Liver (tissue), 9 donors: ENCODE data around the gene PAX5. TPM values are rescaled to one million over a fixed set of nuclear protein-coding genes. Genes with fewer than 3 reads are reported as not detected.

Experiments
- DNase-seq: peaks from one replicate; pipeline ENCODE4 v3.0.0-alpha.2; 2017; ENCODE audit warnings: low spot score
- H3K27ac ChIP-seq, 2 donors: one replicate each; pipeline ENCODE4 v1.7.0; 2013; ENCODE audit warnings: inconsistent platforms in 2 of 2, low read length in 2 of 2, control low read depth in 1 of 2, low read depth in 1 of 2, mild to moderate bottlenecking in 1 of 2
- H3K27me3 ChIP-seq, 4 donors: one replicate each; pipeline versions ENCODE4 v1.6.1 to v1.7.0; 2013; ENCODE audit warnings: low read length in 3 of 4, inconsistent platforms in 1 of 4, mild to moderate bottlenecking in 1 of 4, moderate library complexity in 1 of 4; ENCODE audit not compliant: control insufficient read depth in 4 of 4, insufficient read depth in 4 of 4
- H3K36me3 ChIP-seq, 4 donors: one replicate each; pipeline versions ENCODE4 v1.6.1 to v1.7.0; 2013; ENCODE audit warnings: low read length in 3 of 4, mild to moderate bottlenecking in 3 of 4, low read depth in 1 of 4, moderate library complexity in 1 of 4; ENCODE audit not compliant: control insufficient read depth in 4 of 4, insufficient read depth in 3 of 4
- H3K4me1 ChIP-seq, 4 donors: one replicate each; pipeline versions ENCODE4 v1.6.1 to v1.7.0; 2013; ENCODE audit warnings: low read length in 3 of 4, mild to moderate bottlenecking in 3 of 4, moderate library complexity in 1 of 4; ENCODE audit not compliant: control insufficient read depth in 4 of 4, insufficient read depth in 4 of 4
- H3K4me3 ChIP-seq, 3 donors: one replicate each; pipeline versions ENCODE4 v1.6.1 to v1.7.0; 2013; ENCODE audit warnings: low read length in 3 of 3, control low read depth in 1 of 3, low read depth in 1 of 3, mild to moderate bottlenecking in 1 of 3
- H3K9ac ChIP-seq, 2 donors: one replicate each; pipeline ENCODE4 v1.7.0; 2013; ENCODE audit warnings: low read length in 2 of 2, mild to moderate bottlenecking in 2 of 2, moderate library complexity in 2 of 2, control low read depth in 1 of 2, low read depth in 1 of 2
- H3K9me3 ChIP-seq, 4 donors: one replicate each; pipeline versions ENCODE4 v1.6.1 to v1.7.0; 2013; ENCODE audit warnings: low read length in 3 of 4; ENCODE audit not compliant: control insufficient read depth in 4 of 4
- CTCF ChIP-seq: fragments of 150-350 bp; IDR thresholded peaks from 2 replicates; pipeline ENCODE4 v1.5.1; 2017; ENCODE audit warnings: improper control_type of control experiment, low read depth, low read length; ENCODE audit not compliant: missing input control
- EGR1 ChIP-seq, 2 donors: IDR thresholded peaks; 2 replicates each; pipeline ENCODE4 v1.6.1; 2016 to 2018; ENCODE audit warnings: antibody characterized with exemption in 2 of 2, low read depth in 2 of 2
- FOXA1 ChIP-seq: IDR thresholded peaks from 2 replicates; pipeline ENCODE4 v1.6.1; 2016; ENCODE audit warnings: antibody characterized with exemption
- HNF4A ChIP-seq, 2 donors: conservative IDR thresholded peaks; 2 replicates each; pipeline ENCODE4 v1.6.1; 2016; ENCODE audit warnings: antibody characterized with exemption in 2 of 2, mild to moderate bottlenecking in 2 of 2
- HNF4G ChIP-seq: IDR thresholded peaks from 2 replicates; pipeline ENCODE4 v1.6.1; 2016; ENCODE audit warnings: antibody characterized with exemption
- JUND ChIP-seq, 2 donors: IDR thresholded peaks; 2 replicates each; pipeline ENCODE4 v1.6.1; 2016; ENCODE audit warnings: antibody characterized with exemption in 2 of 2
- NR2F2 ChIP-seq: IDR thresholded peaks from 2 replicates; pipeline ENCODE4 v1.6.1; 2016; ENCODE audit warnings: antibody characterized with exemption
- REST ChIP-seq: IDR thresholded peaks from 2 replicates; pipeline ENCODE4 v1.6.1; 2016; ENCODE audit warnings: antibody characterized with exemption, mild to moderate bottlenecking
- RXRA ChIP-seq, 2 donors: IDR thresholded peaks; 2 replicates each; pipeline ENCODE4 v1.6.1; 2017 to 2018; ENCODE audit warnings: antibody characterized with exemption in 2 of 2, mild to moderate bottlenecking in 1 of 2
- TAF1 ChIP-seq: conservative IDR thresholded peaks from 2 replicates; pipeline ENCODE4 v1.6.1; 2016; ENCODE audit warnings: antibody characterized with exemption, mild to moderate bottlenecking
- WGBS: extraction: QIAGEN DNeasy Blood & Tissue Kit; methylation state at CpG from one replicate; pipeline ENCODE4 v1.1.7; 2013; 5-methylcytosine and 5-hydroxymethylcytosine counted together
- polyA plus RNA-seq, 2 donors: library from polyadenylated mRNA; stranded (reverse) in 1 of 2; unstranded in 1 of 2; fragments of 200-250 nt in 1 of 2; fragments of >200 nt in 1 of 2; fragmentation: Nextera tagmentation in 1 of 2; extraction: Ambion mirVana in 1 of 2; gene quantifications; one replicate each; pipeline versions ENCODE4 v1.2.1 to v1.2.3, GENCODE V29; 2013 to 2015
- total RNA-seq, 2 donors: library from RNA; depleted of rRNA; stranded (reverse); fragments of >200 nt; gene quantifications; one replicate each; pipeline ENCODE4 v1.2.3, GENCODE V29; 2014
- TF ChIP-seq, protein P1 (sequence below): IDR thresholded peaks from 2 replicates; pipeline ENCODE4 v1.6.1; 2016; ENCODE audit warnings: antibody characterized with exemption
- TF ChIP-seq, protein P2 (sequence below): IDR thresholded peaks from 2 replicates; pipeline ENCODE4 v1.6.1; 2016; ENCODE audit warnings: antibody characterized with exemption
- TF ChIP-seq, protein P3 (sequence below): IDR thresholded peaks from 2 replicates; pipeline ENCODE4 v1.6.1; 2016; ENCODE audit warnings: antibody characterized with exemption
- donor health status: healthy.
- donor health status: healthy.
- donor health status: healthy.
- donor health status: healthy.
- donor health status: healthy.

The PAX5 gene
- total and polyA plus RNA-seq, 4 donors: 0.05 to 2.7 (median 0.11) TPM

DNA sequence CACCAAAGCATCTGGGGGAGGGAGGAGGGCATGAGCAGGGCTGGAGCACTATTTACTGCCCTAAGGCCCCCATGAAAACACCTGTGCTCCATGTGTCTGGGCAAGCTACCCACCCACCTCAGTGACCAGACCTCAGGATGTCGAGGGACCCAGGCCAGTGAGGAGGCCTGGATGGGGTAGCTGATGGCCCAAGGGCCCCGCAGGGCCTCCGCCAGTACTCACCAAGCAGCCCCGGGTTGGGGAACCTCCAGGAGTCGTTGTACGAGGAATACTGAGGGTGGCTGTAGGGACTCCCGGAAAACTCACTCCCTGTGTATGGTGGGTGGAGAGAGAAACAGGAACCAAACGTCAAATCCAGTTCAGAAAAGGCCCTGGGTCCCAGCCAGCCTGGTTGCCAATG is 187.4 kb downstream of the PAX5 start (continued):
- TF ChIP-seq HNF4A (conservative IDR thresholded peaks at IDR 0.05): no peak
- TF ChIP-seq, protein P1, sequence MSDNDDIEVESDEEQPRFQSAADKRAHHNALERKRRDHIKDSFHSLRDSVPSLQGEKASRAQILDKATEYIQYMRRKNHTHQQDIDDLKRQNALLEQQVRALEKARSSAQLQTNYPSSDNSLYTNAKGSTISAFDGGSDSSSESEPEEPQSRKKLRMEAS: no peak
- no peak for TF ChIP-seq JUND (IDR thresholded peaks at IDR 0.05)
- TF ChIP-seq, protein P2, sequence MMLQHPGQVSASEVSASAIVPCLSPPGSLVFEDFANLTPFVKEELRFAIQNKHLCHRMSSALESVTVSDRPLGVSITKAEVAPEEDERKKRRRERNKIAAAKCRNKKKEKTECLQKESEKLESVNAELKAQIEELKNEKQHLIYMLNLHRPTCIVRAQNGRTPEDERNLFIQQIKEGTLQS: no peak

DNA sequence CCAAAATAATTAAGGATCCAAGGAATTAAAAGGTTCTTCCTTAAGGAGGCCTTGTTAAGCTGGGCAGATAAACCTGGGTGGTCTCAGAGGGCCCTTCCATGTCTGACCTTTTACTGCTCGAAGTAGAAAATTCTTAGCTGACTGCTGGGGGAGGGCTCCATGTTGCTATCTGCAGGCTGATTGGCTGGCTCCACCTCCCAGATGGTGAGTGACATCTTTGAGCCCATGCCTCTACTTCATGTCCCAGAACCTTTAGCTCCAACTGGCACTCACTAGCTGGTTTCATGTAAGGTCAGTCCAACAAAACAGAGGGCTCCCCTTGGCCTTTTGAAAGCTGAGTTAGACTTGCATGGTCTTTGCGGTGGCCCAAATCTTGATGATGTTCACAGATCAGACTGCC is 188.2 kb downstream of the PAX5 start:
- H3K27me3 ChIP-seq: no peaks in the 10 kb centered on the region
- no peak overlapping the region for H3K27ac ChIP-seq
- 97% methylated on average over 2 of the region's 2 CpGs for WGBS
- H3K36me3 ChIP-seq: no peaks in the 10 kb centered on the region
- TF ChIP-seq, protein P1: no peak
- no peak for TF ChIP-seq REST
- TF ChIP-seq RXRA (IDR thresholded peaks at IDR 0.05): no peak
- no peak for TF ChIP-seq HNF4A (conservative IDR thresholded peaks at IDR 0.05)
- TF ChIP-seq, protein P3, sequence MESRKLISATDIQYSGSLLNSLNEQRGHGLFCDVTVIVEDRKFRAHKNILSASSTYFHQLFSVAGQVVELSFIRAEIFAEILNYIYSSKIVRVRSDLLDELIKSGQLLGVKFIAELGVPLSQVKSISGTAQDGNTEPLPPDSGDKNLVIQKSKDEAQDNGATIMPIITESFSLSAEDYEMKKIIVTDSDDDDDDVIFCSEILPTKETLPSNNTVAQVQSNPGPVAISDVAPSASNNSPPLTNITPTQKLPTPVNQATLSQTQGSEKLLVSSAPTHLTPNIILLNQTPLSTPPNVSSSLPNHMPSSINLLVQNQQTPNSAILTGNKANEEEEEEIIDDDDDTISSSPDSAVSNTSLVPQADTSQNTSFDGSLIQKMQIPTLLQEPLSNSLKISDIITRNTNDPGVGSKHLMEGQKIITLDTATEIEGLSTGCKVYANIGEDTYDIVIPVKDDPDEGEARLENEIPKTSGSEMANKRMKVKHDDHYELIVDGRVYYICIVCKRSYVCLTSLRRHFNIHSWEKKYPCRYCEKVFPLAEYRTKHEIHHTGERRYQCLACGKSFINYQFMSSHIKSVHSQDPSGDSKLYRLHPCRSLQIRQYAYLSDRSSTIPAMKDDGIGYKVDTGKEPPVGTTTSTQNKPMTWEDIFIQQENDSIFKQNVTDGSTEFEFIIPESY: no peak
- no peak for TF ChIP-seq EGR1 (IDR thresholded peaks at IDR 0.05; ENCODE audit: low read depth in 2 of 2)
- TF ChIP-seq CTCF: no peak
- no peak for TF ChIP-seq HNF4G
- TF ChIP-seq, protein P2: no peak
- TF ChIP-seq TAF1: no peak
- no peak for TF ChIP-seq JUND (IDR thresholded peaks at IDR 0.05)
- TF ChIP-seq NR2F2: no peak
- TF ChIP-seq FOXA1: no peak
- H3K9ac ChIP-seq: no peak overlapping the region
- no peak overlapping the region for H3K4me3 ChIP-seq
- DNase-seq: no peak
- no peaks in the 10 kb centered on the region for H3K9me3 ChIP-seq
- peaks cover 3 to 9% (median 8%) of the 10 kb centered on the region in 4 donors for H3K4me1 ChIP-seq
